ENCODE measurements around the gene APLF.

Gene APLF

GRCh38 chr2:68448671-68449653 is 18.4 kb upstream of the APLF start:
- H3K27ac ChIP-seq (ENCODE audit: low read depth, low read length, poor library complexity, severe bottlenecking) = no peak overlapping the region
- H3F3A ChIP-seq (ENCODE audit: insufficient read depth, low read length) = no peaks in the 10 kb centered on the region
- H3K9me2 ChIP-seq (ENCODE audit: low read depth, low read length) = no peaks in the 10 kb centered on the region
- no peak for TF ChIP-seq EZH2 (IDR thresholded peaks at IDR 0.05; ENCODE audit: borderline replicate concordance, low read length)
- no peak for TF ChIP-seq CTCF (IDR thresholded peaks at IDR 0.05; ENCODE audit: low read length)
- H4K20me1 ChIP-seq (ENCODE audit: insufficient read depth, low read length) = no peaks in the 10 kb centered on the region
- H3K4me3 ChIP-seq (ENCODE audit: low read depth, low read length, poor library complexity, severe bottlenecking) = no peak overlapping the region
- H3K4me1 ChIP-seq (ENCODE audit: insufficient read depth, low read length, severe bottlenecking) = peaks cover 10% of the 10 kb centered on the region
- no peaks in the 10 kb centered on the region for H3K27me3 ChIP-seq (ENCODE audit: insufficient read depth, low read length)
- H3K36me3 ChIP-seq (ENCODE audit: insufficient read depth, low read length) = no peaks in the 10 kb centered on the region
- H3K4me2 ChIP-seq (ENCODE audit: low read length) = no peak overlapping the region
- H3K9me3 ChIP-seq (ENCODE audit: low read length) = no peaks in the 10 kb centered on the region
- no peak overlapping the region for H2AFZ ChIP-seq (ENCODE audit: low read length)
- no peaks in the 10 kb centered on the region for H3K79me2 ChIP-seq (ENCODE audit: insufficient read depth, low read length)
- no peak overlapping the region for H3K9ac ChIP-seq (ENCODE audit: low read length)

- H3K4me3 ChIP-seq (ENCODE audit: low read depth, low read length, poor library complexity, severe bottlenecking) = no peak overlapping the region
- H3K9ac ChIP-seq (ENCODE audit: low read length) = no peak overlapping the region
- peak overlapping the region; percentile 35; the same call in 1 of the 2 replicates for H2AFZ ChIP-seq (ENCODE audit: low read length)
- no peak overlapping the region for H3K27ac ChIP-seq (ENCODE audit: low read depth, low read length, poor library complexity, severe bottlenecking)
- H3K36me3 ChIP-seq (ENCODE audit: insufficient read depth, low read length) = no peaks in the 10 kb centered on the region
- H3K79me2 ChIP-seq (ENCODE audit: insufficient read depth, low read length) = no peaks in the 10 kb centered on the region
- no peaks in the 10 kb centered on the region for H3F3A ChIP-seq (ENCODE audit: insufficient read depth, low read length)
- no peak overlapping the region for H3K4me2 ChIP-seq (ENCODE audit: low read length)
- no peak for TF ChIP-seq CTCF (IDR thresholded peaks at IDR 0.05; ENCODE audit: low read length)
- no peak for TF ChIP-seq EZH2 (IDR thresholded peaks at IDR 0.05; ENCODE audit: borderline replicate concordance, low read length)
- peaks cover 11% of the 10 kb centered on the region for H3K4me1 ChIP-seq (ENCODE audit: insufficient read depth, low read length, severe bottlenecking)
- no peaks in the 10 kb centered on the region for H3K27me3 ChIP-seq (ENCODE audit: insufficient read depth, low read length)
- no peaks in the 10 kb centered on the region for H3K9me2 ChIP-seq (ENCODE audit: low read depth, low read length)
- H3K9me3 ChIP-seq (ENCODE audit: low read length) = no peaks in the 10 kb centered on the region
- H4K20me1 ChIP-seq (ENCODE audit: insufficient read depth, low read length) = no peaks in the 10 kb centered on the region
Observed at GRCh38 chr2:68452158-68452900, 15.1 kb upstream of the APLF start.

GRCh38 chr2:68453761-68454360 is 13.5 kb upstream of the APLF start:
- H3K9me2 ChIP-seq (ENCODE audit: low read depth, low read length) = no peaks in the 10 kb centered on the region
- no peaks in the 10 kb centered on the region for H4K20me1 ChIP-seq (ENCODE audit: insufficient read depth, low read length)
- H3K4me2 ChIP-seq (ENCODE audit: low read length) = no peak overlapping the region
- TF ChIP-seq CTCF (IDR thresholded peaks at IDR 0.05; ENCODE audit: low read length) (no peak), EZH2 (IDR thresholded peaks at IDR 0.05; ENCODE audit: borderline replicate concordance, low read length) (no peak)
- no peak overlapping the region for H3K27ac ChIP-seq (ENCODE audit: low read depth, low read length, poor library complexity, severe bottlenecking)
- no peak overlapping the region for H3K9ac ChIP-seq (ENCODE audit: low read length)
- H3K36me3 ChIP-seq (ENCODE audit: insufficient read depth, low read length) = no peaks in the 10 kb centered on the region
- H2AFZ ChIP-seq (ENCODE audit: low read length) = peak overlapping the region; percentile 93
- no peaks in the 10 kb centered on the region for H3K9me3 ChIP-seq (ENCODE audit: low read length)
- H3F3A ChIP-seq (ENCODE audit: insufficient read depth, low read length) = no peaks in the 10 kb centered on the region
- H3K79me2 ChIP-seq (ENCODE audit: insufficient read depth, low read length) = no peaks in the 10 kb centered on the region
- peaks cover 11% of the 10 kb centered on the region for H3K4me1 ChIP-seq (ENCODE audit: insufficient read depth, low read length, severe bottlenecking)
- no peak overlapping the region for H3K4me3 ChIP-seq (ENCODE audit: low read depth, low read length, poor library complexity, severe bottlenecking)
- H3K27me3 ChIP-seq (ENCODE audit: insufficient read depth, low read length) = no peaks in the 10 kb centered on the region
